Measurements from ENCODE around the gene RGL2.
A peak's percentile ranks its signal among the peaks of the same experiment; 100 is the strongest.
"Not testable (repeated sequence)": the region's sequence is repeated elsewhere in the genome, so short reads cannot be mapped to it uniquely, and the experiment has no call there.

The RGL2 gene

DNA sequence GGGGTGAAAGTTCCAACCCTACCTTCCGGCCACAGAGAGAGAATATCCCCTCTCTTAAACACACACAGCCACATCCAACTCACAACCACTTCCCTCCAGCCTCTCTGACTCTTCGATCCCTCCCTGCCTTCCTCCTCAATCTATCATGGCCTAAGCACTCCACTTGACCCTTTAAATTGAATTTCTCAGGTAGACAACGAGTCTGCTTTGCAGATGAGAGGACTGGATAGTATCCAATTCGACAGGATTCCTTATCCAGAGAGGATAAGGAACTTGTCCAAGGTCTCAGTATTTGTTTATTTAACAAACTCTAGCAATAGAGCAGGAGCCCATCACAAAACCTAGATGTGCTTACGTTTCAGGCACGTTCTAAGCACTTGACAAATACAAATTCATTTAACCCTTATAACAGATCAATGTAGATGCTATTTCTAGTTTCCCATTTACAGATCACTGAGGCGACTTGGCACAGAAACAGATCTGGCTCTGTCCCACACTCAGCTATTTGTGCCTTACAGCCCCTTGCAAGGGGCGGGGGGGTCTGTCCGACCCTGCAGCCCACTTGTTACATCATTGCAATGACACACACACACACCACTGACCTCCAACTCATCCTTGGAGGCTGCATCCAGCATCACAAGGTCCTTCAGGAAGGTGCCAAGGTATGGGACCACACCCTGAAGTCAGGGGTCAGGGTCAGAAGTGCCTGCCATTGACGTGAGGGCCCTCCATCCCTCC is 4.5 kb downstream of the RGL2 start:
- DNase-seq (ENCODE audit: low read depth, low spot score) = no peak

DNA sequence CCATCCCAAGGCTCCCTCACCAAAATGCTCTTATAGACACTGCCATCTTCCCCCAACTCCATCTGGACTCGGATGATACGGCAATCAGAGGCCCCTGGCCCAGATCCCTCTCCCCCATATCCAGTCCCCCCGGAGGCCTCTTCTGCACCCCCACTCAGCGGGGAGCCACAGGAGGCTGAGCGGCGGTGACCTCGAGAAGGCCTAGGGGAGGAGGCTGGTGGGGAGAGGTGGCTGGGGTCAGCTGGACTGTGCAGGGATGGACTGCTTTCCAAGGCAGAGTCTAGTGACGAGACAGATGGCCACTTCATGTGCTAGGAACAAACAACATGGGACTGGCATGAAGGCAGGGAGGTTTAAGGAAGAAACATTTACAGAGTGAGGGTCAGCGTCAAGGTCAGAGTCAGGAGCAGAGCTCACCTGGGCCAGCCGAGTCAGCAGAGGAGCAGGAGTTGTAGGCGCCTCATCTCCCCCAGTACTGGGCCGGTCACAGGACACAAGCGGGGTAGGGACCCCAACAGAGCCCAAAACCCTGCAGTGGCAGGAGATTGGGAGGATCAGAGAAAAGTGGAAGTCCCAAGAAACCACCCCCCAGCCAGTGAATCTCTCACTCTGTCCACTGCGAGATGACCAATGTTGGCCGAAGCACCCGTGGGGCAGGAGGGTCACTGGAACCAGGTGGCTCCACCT is 5.6 kb downstream of the RGL2 start:
- no peak for DNase-seq (ENCODE audit: low read depth, low spot score)

DNA sequence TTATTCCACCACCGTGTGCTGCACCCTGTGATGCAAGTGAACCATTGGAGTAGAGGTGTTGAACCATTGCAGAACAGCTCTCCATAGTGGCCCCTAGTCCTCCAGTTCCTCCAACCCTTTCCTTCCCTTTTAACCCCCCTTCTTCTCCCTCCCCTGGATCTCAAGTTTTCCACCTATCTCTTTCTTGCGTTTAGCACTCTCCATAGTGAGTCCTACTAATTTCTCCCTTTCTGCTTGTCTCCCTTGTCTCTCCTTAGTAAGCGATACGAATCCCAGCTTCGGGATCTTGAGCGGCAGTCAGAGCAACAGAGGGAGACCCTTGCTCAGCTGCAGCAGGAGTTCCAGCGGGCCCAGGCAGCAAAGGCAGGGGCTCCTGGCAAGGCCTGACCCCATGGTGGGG is 8.3 kb downstream of the RGL2 start:
- no peak for DNase-seq (ENCODE audit: low read depth, low spot score)

DNA sequence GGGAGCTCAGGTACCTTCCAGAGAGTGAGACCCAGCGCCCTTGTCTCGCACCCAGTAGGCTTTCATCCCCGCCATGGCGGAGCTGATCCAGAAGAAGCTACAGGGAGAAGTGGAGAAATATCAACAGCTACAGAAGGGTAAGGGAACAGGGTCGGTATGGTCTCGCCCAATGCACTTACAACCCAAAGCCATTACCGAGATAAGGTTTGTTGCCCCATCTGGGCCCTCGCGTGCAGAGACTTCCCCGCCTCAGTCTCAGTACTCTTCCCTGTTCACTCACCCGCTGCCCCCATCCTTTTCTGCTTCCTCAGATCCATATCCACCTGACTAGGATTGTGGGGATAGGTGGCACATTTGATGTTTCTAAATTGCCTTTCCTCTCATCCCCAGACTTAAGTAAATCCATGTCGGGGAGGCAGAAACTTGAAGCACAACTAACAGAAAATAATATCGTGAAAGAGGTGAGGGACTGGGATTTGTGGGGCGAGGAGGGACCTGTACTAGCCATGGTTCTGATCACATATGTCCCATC is 8.9 kb downstream of the RGL2 start:
- no peak for DNase-seq (ENCODE audit: low read depth, low spot score)

DNA sequence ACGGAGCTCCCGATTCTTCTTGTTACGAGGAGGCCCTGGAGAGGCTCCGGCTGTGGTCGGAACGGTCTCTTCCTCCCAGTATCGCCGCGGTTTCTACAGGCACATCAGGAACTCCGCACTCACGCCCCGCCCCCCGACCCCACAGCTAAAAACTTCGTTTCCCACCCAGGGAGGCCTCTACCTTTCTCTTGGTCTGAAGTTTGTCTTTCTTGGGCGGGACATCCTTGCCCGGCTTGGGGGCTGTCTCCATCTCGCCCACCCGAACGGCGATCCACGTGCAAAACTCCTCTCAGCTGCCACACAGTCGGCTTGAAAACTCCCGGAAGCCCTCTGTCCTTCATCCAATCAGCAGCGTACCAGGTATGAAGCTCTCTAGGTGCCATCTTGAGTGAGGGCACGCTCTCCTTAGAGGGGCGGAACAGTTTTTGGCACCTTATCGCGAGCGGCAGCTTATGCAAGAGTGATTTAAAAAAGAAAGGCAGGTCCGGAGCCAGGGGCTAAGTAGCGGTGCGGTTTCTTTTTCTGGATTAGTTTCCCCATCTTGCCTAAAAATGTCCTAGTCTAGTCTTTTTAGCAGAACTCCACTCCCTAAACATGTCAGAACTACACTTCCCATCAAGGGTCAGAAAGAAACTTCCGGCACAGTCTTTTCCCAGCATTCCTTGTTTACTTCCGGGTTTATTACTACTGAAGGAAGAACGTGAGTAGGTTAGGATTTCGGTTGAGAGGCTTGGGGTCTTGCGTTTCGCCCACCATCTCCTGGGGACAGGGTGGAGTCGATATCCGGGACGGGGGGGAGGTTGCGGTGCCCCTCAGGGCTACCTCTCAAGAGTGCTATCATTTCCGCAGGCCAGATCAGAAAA is 9.6 kb downstream of the RGL2 start, which contains the start of the genes PFDN6 and WDR46:
Gene PFDN6, plus strand, starts transcription at position 681 of the 863 bp plus-strand sequence. CDS start 256 bp downstream, outside the sequence.
Gene WDR46, minus strand, starts transcription at position 319 of the 863 bp plus-strand sequence. Its CDS starts 69 bp downstream, at position 250.
- peak; percentile 76 for DNase-seq (ENCODE audit: low read depth, low spot score)

DNA sequence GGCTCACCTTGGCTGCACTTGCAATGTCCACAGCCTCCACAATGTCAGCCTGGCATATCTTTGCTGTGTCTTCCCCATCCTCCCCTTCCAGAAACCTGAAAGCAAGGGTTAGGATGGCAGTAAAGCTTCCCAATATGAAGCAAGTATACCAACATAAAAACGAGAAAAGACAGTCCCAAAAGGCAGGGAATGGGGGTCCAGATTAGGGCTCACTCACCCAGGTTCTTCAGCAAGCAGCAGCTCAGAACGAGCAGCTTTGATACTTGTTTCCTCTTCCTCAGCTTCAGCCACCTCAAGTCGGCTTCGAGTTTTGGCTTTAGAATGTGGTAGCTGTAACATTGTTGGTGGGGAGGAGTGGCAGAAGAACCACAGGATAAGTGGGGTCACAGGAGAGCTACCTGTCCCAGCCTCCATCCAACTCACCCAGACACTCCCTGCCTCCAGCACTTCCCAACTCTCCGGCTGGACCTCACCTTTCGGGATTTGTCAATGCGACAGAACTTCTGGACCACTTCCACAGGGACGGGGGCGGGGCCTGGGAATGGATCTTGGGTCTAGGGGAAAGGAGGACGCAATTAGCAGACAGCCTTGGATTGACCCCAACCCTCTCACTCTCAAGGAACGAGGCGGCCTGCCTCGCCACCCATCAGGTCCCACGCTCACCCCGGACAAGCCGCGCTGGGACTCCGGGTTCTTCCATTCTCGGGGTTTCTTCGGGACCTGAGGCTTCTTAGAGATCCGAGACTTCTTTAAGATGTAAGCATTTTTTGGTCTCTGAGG is 10.4 kb downstream of the RGL2 start:
- no peak for DNase-seq (ENCODE audit: low read depth, low spot score)

DNA sequence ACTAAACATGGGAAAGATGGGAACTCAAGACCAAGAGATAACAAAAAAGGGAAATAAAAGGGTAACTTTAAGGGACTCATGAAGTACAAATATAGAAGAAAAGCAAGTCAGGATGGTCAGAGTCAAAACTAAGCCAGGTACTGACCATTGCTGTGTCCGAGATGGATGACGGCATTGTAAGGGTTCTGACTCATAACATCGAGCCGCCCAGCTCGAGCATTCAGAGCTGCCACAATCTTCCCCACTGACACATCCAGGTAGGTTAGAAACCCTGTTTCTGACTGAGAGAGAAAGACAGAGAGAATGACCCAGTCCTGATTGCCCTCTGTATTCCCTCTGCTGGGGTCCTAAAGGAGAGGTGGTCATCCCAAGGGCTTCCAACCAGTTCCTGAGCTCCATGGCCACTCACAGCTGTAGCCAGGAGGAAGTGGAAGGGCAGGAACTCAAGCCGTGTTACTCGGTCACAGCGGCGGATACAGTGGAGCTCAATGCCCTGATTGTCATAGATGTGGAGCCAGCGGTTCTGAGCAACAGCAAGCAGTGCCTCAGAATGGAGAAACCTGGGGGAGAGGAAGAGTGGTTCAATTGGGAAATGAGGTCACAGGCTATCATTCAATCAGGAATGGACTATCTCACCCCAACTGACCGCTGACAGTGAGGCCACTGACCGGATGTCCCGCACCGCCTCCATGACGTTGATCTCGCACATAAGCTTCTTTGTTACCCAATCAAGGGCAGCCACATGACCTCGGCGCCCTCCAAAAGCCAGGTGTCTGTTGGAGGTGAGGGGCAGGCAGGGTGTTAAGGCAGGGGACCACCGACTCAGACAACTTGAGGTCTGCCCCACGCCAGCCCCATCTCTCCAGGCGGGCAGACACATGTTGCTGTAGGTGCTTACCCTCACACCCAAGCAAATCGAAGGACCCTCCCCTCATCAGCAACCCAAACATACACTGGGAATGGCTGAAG is 11.5 kb downstream of the RGL2 start:
- no peak for DNase-seq (ENCODE audit: low read depth, low spot score)

DNA sequence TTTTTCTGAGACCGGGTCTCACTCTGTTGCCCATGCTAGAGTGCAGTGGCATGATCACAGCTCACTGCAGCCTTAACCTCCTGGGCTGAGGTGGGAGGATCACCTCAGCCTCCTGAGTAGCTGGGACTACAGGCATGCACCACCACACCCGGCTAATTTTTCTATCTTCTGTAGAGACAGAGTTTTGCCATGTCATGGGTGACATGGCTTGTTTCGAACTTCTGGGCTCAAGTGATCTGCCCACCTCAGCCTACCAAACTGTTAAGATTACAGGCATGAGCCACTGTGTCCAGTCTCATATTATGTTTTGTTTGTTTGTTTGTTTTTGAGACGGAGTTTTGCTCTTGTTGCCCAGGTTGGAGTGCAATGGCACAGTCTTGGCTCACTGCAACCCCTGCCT is 13.5 kb downstream of the RGL2 start:
- DNase-seq (ENCODE audit: low read depth, low spot score) = not testable (repeated sequence)

DNA sequence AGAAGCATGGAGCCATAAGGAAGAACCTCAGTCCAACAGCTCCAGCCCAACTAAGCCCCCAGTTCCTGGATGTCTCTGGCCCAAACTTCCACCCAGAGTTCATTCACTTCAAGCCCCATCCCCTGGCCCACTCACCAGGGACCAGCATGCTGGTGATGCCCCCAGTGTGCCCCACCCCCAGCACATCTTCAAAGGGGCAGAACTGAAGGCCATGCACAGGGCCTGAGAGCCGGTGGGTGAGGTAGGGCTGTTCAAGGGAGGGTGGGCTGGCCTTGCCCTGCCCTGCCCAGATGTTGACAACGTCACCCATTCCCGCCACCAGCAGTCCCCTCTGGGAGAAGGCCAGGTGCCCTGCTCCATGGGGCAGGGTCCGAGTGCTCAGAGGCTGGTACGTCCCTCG is 18.2 kb downstream of the RGL2 start:
- DNase-seq (ENCODE audit: low read depth, low spot score) = no peak

DNA sequence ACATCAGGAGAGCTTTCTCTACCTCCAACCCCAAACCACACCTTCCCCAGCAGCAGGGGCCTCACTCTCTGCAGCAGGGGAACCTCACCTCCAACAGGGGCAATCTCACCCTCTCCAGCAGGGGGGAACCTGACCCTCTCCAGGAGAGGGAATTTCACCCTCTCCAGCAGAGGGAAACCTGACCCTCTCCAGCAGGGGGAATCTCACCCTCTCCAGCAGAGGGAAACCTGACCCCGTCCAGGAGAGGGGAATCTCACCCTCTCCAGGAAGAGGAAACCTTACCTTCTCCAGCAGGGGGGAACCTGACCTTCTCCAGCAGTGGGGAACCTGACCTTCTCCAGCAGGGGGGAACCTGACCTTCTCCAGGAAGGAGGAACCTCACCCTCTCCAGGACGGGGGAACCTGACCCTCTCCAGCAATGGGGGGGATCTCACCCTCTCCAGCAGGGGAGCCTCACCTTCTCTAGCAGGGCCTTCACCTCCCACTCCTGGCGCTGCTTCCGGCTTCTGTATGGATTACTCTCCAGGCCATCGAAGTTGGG is 18.7 kb downstream of the RGL2 start:
- no peak for DNase-seq (ENCODE audit: low read depth, low spot score)

DNA sequence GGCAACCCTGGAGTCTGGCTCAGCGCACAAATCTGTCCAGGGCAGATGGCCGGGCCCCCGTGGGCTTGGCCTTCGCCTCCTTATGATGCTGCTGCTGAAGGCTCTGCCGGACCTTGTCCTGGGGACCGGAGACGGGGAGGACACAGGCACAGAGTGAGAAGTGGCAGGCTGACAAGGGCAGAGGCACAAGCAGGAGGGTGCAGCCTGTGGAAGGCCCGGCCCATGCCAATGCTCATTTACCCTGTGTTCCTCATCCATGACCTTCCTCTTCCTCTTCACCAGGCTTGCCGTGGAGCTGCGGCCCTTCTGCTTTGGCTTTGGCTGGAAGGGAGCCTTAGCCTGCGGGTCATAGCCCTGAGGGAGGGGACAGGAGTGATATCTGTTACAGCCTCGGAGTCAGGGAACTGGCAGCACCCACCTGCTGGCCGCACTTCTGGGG is 19.5 kb downstream of the RGL2 start:
- no peak for DNase-seq (ENCODE audit: low read depth, low spot score)

DNA sequence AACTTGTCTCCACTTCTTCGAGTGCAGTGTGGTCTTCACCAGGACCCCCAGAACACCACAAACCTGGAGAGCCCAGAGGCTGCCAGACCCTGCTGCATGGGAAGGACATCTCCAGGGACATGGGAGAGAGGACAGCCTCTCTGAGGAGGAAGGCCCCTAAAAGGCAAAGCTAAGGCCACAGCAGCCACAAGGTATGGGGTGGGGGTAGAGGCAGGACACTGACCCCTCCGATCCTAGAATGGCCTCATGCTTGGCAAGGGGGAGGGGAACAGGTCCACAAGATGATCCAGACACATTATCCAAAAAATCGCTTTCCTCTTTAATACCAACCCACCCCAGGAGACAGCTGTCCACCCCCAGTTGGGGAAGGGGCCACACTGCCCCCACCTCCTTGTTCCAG is 19.9 kb downstream of the RGL2 start:
- no peak for DNase-seq (ENCODE audit: low read depth, low spot score)

DNA sequence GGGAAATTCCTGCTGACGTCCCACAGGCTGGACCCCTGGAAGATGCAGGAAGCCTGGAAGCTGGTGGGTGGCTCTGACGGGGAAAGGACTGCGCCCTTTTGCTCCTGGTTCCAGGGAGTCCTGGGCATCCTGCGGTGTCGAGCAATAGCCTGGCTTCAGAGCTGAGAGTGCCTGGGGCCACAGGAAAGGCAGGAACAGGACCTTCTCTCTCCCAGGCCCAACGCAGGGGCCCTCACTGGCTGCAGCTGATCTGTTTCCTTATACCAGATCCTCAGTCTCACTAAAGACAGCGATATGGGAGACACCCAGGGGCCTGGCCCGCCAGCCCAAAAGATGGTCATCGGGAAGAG is 20.4 kb downstream of the RGL2 start:
- DNase-seq (ENCODE audit: low read depth, low spot score) = no peak

DNA sequence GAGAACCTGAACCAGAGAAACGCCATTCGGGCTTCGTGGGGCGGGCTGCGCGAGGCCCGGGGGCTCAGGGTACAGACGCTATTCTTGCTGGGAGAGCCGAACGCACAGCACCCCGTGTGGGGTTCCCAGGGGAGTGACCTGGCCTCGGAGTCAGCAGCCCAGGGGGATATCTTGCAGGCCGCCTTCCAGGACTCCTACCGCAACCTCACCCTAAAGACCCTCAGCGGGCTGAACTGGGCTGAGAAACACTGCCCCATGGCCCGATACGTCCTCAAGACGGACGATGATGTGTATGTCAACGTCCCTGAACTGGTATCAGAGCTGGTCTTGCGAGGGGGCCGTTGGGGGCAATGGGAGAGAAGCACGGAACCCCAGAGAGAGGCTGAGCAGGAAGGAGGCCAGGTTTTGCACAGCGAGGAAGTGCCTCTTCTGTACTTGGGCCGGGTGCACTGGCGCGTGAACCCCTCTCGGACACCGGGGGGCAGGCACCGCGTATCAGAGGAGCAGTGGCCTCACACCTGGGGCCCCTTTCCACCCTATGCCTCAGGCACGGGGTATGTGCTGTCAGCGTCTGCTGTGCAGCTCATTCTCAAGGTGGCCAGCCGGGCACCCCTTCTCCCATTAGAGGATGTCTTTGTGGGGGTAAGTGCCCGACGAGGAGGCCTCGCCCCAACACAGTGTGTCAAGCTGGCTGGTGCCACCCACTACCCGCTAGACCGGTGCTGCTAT is 20.9 kb downstream of the RGL2 start:
- DNase-seq (ENCODE audit: low read depth, low spot score) = no peak

DNA sequence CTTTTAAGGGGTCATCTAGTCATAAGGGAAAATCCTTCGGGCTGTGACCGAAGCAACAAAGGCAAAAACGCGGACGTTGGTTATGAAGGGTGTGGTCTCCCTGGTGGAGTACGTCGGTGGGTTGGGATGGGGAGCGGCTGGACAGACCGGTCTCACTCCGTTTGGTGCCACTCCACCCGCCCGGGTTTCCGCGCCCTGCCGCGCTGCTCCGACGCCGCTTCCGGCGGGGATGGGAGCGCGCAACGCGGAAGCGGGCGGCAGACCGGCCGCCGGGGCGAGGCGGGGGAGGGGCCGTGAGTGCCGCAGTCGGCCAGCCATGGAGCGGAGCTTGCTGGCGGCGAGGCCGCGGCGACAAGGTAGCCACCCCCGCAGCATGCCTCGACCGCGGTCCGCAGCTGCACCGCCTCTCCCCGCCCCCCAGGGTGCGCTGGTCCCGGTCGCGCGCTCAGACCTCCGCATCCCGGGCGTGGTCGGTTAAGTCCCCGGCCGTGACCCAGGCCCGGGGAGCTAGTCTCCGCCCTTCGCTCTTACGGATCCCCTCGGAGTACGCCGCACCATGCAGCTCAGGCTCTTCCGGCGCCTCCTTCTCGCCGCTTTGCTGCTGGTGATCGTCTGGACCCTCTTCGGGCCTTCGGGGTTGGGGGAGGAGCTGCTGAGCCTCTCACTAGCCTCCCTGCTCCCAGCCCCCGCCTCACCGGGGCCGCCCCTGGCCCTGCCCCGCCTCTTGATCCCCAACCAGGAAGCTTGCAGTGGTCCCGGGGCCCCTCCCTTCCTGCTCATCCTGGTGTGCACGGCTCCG is 21.7 kb downstream of the RGL2 start, which contains the start of gene B3GALT4:
Gene B3GALT4, plus strand, starts transcription at position 260 of the 799 bp plus-strand sequence. Its CDS starts 297 bp downstream, at position 557.
- peak; percentile 87 for DNase-seq (ENCODE audit: low read depth, low spot score)

DNA sequence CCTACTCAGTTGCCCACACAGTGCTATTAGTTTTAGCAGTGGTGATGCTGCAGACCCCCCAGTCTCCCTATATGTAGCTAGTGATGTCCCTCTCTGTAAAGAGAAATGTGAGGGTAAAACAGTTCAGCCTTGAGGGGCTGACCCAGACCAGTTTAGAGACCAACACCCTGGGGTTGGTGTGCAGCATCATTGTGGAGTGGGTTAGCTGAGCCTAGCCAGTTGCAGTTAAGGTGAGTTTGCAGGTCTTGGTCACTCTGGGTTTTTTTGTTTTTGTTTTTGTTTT is 22.2 kb downstream of the RGL2 start:
- DNase-seq (ENCODE audit: low read depth, low spot score) = no peak

DNA sequence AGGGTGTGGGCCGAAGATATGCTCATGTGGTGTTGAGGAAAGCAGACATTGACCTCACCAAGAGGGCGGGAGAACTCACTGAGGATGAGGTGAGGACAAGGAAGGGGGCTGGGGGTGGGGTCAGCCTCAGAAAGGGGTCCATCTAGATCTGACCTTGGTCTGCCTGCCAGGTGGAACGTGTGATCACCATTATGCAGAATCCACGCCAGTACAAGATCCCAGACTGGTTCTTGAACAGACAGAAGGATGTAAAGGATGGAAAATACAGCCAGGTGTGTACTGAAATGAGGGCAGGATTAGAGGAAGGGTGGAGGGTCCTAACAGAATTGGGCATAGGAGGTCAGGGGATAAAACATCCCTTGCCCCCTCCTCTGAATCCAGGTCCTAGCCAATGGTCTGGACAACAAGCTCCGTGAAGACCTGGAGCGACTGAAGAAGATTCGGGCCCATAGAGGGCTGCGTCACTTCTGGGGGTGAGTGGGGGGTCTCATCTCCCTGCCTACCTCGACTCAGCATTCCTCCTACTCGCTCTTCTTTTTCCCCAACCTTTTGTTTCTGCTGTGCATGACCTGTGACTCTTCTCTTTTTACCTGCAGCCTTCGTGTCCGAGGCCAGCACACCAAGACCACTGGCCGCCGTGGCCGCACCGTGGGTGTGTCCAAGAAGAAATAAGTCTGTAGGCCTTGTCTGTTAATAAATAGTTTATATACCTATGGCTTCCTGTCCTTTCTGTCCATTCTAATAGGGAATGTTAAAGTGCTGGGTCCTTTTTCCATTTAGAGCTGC is 22.8 kb downstream of the RGL2 start:
- not testable (repeated sequence) for DNase-seq (ENCODE audit: low read depth, low spot score)
